IMR-90 (cell line): Measurements from ENCODE around the gene CROCC. TPM values are rescaled to one million over a fixed set of nuclear protein-coding genes. Genes with fewer than 3 reads are reported as not detected.
A peak's percentile ranks its signal among the peaks of the same experiment; 100 is the strongest.

Experiments used
- ATAC-seq: fragments of 200-7000 bp; cut with Tn5 transposase; 2 replicates; pipeline ENCODE4 v1.9.1; 2020; ENCODE audit warnings: low read depth, mild to moderate bottlenecking, moderate library complexity
- BruUV-seq: library from RNA; stranded (reverse); fragments of 400-500 nt; replicated peaks from 2 replicates; lab custom pipeline; 2021; lab: Mats Ljungman, UMichigan
- CTCF ChIA-PET: fragments of 300-600 bp; formaldehyde crosslinking; extraction: SDS; loops from one replicate; lab custom pipeline; 2021; ENCODE audit warnings: antibody characterized with exemption; lab: Yijun Ruan, JAX
- POLR2A ChIA-PET: fragments of 300-600 bp; sonication (Branson Sonifier 250); formaldehyde crosslinking; loops from one replicate; lab custom pipeline; 2022; ENCODE audit warnings: antibody characterized with exemption; ENCODE audit not compliant: unreplicated experiment; lab: Charles Lee
- DNase-seq: peaks from one replicate; pipeline ENCODE4 v3.0.0; 2013
- H2AFZ ChIP-seq: replicated peaks from 2 replicates; pipeline ENCODE3; 2013; ENCODE audit warnings: low read length, mild to moderate bottlenecking; ENCODE audit not compliant: poor library complexity
- H2AK5ac ChIP-seq: 2 replicates; pipeline ENCODE4 v1.6.1; 2013; ENCODE audit warnings: low read depth, low read length, inconsistent platforms
- H2AK9ac ChIP-seq: replicated peaks from 2 replicates; pipeline ENCODE3; 2013; ENCODE audit warnings: mild to moderate bottlenecking, low read depth, low read length, moderate library complexity; ENCODE audit not compliant: poor library complexity
- H2BK120ac ChIP-seq: 2 replicates; pipeline ENCODE4 v1.6.1; 2013; ENCODE audit warnings: low read depth, low read length, inconsistent platforms
- H2BK15ac ChIP-seq: 3 replicates; pipeline ENCODE4 v1.6.1; 2013; ENCODE audit warnings: low read depth, low read length, inconsistent platforms
- H2BK20ac ChIP-seq: 2 replicates; pipeline ENCODE4 v1.6.1; 2013; ENCODE audit warnings: low read depth, mild to moderate bottlenecking, inconsistent platforms, low read length, moderate library complexity
- H2BK5ac ChIP-seq: 2 replicates; pipeline ENCODE4 v1.6.1; 2013; ENCODE audit warnings: mild to moderate bottlenecking, low read depth, low read length, inconsistent platforms; ENCODE audit not compliant: poor library complexity, severe bottlenecking
- H3K14ac ChIP-seq: replicated peaks from 2 replicates; pipeline ENCODE4 v1.6.1; 2013; ENCODE audit warnings: low read depth, low read length, inconsistent platforms
- H3K18ac ChIP-seq: 2 replicates; pipeline ENCODE4 v1.6.1; 2013; ENCODE audit warnings: low read depth, low read length, control low read depth
- H3K23ac ChIP-seq: 2 replicates; pipeline ENCODE4 v1.6.1; 2013; ENCODE audit warnings: low read depth, low read length, inconsistent platforms
- H3K27ac ChIP-seq: 2 replicates; pipeline ENCODE4 v1.5.1; 2013; ENCODE audit warnings: mild to moderate bottlenecking, control low read depth, low read length; ENCODE audit not compliant: insufficient read depth
- H3K27me3 ChIP-seq: 2 replicates; pipeline ENCODE4 v1.6.1; 2013; ENCODE audit warnings: low read length; ENCODE audit not compliant: control insufficient read depth, insufficient read depth
- H3K36me3 ChIP-seq: 2 replicates; pipeline ENCODE4 v1.6.1; 2013; ENCODE audit warnings: low read length, mixed read lengths; ENCODE audit not compliant: control insufficient read depth, insufficient read depth
- H3K4ac ChIP-seq: 2 replicates; pipeline ENCODE4 v1.6.1; 2013; ENCODE audit warnings: low read depth, low read length, inconsistent platforms
- H3K4me1 ChIP-seq: 2 replicates; pipeline ENCODE4 v1.6.1; 2013; ENCODE audit warnings: low read length, mixed read lengths; ENCODE audit not compliant: control insufficient read depth, insufficient read depth
- H3K4me2 ChIP-seq: 2 replicates; pipeline ENCODE4 v1.6.1; 2013; ENCODE audit warnings: low read depth, mild to moderate bottlenecking, control low read depth, low read length, moderate library complexity
- H3K4me3 ChIP-seq: 2 replicates; pipeline ENCODE4 v1.5.1; 2013; ENCODE audit warnings: low read depth, mild to moderate bottlenecking, control low read depth, low read length, moderate library complexity; ENCODE audit not compliant: insufficient read depth
- H3K56ac ChIP-seq: 2 replicates; pipeline ENCODE4 v1.6.1; 2013; ENCODE audit warnings: low read length, inconsistent platforms; ENCODE audit not compliant: insufficient read depth; ENCODE audit errors: extremely low read depth
- H3K79me1 ChIP-seq, 2 experiments: 2 replicates each; pipeline ENCODE4 v1.6.1; 2013; ENCODE audit warnings: low read length in 2 of 2, inconsistent platforms in 1 of 2, low read depth in 1 of 2
- H3K9ac ChIP-seq: 2 replicates; pipeline ENCODE4 v1.6.1; 2013; ENCODE audit warnings: low read depth, low read length, control low read depth
- H3K9me1 ChIP-seq: 2 replicates; pipeline ENCODE4 v1.6.1; 2013; ENCODE audit warnings: low read length, inconsistent platforms; ENCODE audit not compliant: insufficient read depth
- H3K9me3 ChIP-seq: 2 replicates; pipeline ENCODE4 v1.6.1; 2013; ENCODE audit warnings: low read length; ENCODE audit not compliant: control insufficient read depth, insufficient read depth
- H4K20me1 ChIP-seq: 2 replicates; pipeline ENCODE4 v1.6.1; 2013; ENCODE audit warnings: low read length, inconsistent platforms; ENCODE audit not compliant: insufficient read depth
- H4K5ac ChIP-seq: 2 replicates; pipeline ENCODE4 v1.6.1; 2013; ENCODE audit warnings: mild to moderate bottlenecking, low read depth, low read length, control low read depth
- H4K8ac ChIP-seq, 2 experiments: 2 replicates each; pipeline ENCODE4 v1.6.1; 2013; ENCODE audit warnings: low read depth in 2 of 2, low read length in 2 of 2, control low read depth in 1 of 2, inconsistent platforms in 1 of 2
- H4K91ac ChIP-seq: 2 replicates; pipeline ENCODE4 v1.6.1; 2013; ENCODE audit warnings: low read depth, low read length, inconsistent platforms; ENCODE audit not compliant: insufficient read depth
- BHLHE40 ChIP-seq: fragments of 150-350 bp; IDR thresholded peaks from 2 replicates; pipeline ENCODE4 v1.6.1; 2016; ENCODE audit warnings: mild to moderate bottlenecking, low read depth, low read length
- ELK1 ChIP-seq: fragments of 150-350 bp; IDR thresholded peaks from 2 replicates; pipeline ENCODE4 v1.6.1; 2016; ENCODE audit warnings: low read depth, mild to moderate bottlenecking, low read length, moderate library complexity, borderline replicate concordance
- FOS ChIP-seq: fragments of 150-350 bp; IDR thresholded peaks from 2 replicates; pipeline ENCODE4 v1.6.1; 2016; ENCODE audit warnings: low read depth, low read length
- MXI1 ChIP-seq: IDR thresholded peaks from 2 replicates; pipeline ENCODE4 v1.6.1; 2012; ENCODE audit warnings: low read depth, mild to moderate bottlenecking, low read length, moderate library complexity, borderline replicate concordance
- POLR2A ChIP-seq: IDR thresholded peaks from 2 replicates; pipeline ENCODE4 v1.6.1; 2012; ENCODE audit warnings: mild to moderate bottlenecking, low read depth, low read length
- RCOR1 ChIP-seq: IDR thresholded peaks from 2 replicates; pipeline ENCODE4 v1.6.1; 2012; ENCODE audit warnings: mild to moderate bottlenecking, low read length, improper control_type of control experiment; ENCODE audit not compliant: insufficient replicate concordance
- RFX5 ChIP-seq: IDR thresholded peaks from 2 replicates; pipeline ENCODE4 v1.8.0; 2012; ENCODE audit warnings: low read depth, mild to moderate bottlenecking, low read length, moderate library complexity
- USF2 ChIP-seq: fragments of 150-350 bp; IDR thresholded peaks from 2 replicates; pipeline ENCODE4 v1.6.1; 2017; ENCODE audit warnings: mild to moderate bottlenecking, antibody characterized with exemption, low read length, low read depth
- WGBS, 2 experiments: methylation state at CpG; one replicate each; pipeline versions ENCODE4 v1.1.5 to v1.1.7; 2013; ENCODE audit warnings: missing lambda C conversion rate in 2 of 2; ENCODE audit not compliant: insufficient read length in 1 of 2; ENCODE audit errors: extremely low coverage in 2 of 2; 5-methylcytosine and 5-hydroxymethylcytosine counted together
- dilution Hi-C: fragments of 300-500 bp; cut with HindIII; formaldehyde crosslinking; loops from one replicate; pipeline ENCODE4 v1.14.3; 2018; ENCODE audit warnings: low sequenced_read_pairs; ENCODE audit not compliant: unreplicated experiment
- in situ Hi-C: fragments of 300-500 bp; cut with MboI; formaldehyde crosslinking; loops from 3 replicates; pipeline ENCODE4 v1.14.3; 2019; ENCODE audit warnings: low sequenced_read_pairs, inconsistent platforms, mixed read lengths
- intact Hi-C: fragments of 100-400 bp; cut with micrococcal nuclease; formaldehyde crosslinking; loops from 2 replicates; pipeline ENCODE4 v1.10.0; 2022
- polyA plus RNA-seq, 3 experiments: library from polyadenylated mRNA; depleted of rRNA; stranded (reverse); fragments of >200 nt; gene quantifications; 2 replicates each; pipeline ENCODE4 v1.2.3, GENCODE V29; 2012; ENCODE audit warnings: low replicate concordance in 1 of 3
- total RNA-seq: library from RNA; depleted of rRNA; stranded (reverse); fragments of >200 nt; gene quantifications from 2 replicates; pipeline ENCODE4 v1.2.3, GENCODE V29; 2012

The CROCC gene
- total and polyA plus RNA-seq, 2 of the 4 experiments (the other 2 are of a cell fraction), result 7.5 to 13.7 TPM

DNA sequence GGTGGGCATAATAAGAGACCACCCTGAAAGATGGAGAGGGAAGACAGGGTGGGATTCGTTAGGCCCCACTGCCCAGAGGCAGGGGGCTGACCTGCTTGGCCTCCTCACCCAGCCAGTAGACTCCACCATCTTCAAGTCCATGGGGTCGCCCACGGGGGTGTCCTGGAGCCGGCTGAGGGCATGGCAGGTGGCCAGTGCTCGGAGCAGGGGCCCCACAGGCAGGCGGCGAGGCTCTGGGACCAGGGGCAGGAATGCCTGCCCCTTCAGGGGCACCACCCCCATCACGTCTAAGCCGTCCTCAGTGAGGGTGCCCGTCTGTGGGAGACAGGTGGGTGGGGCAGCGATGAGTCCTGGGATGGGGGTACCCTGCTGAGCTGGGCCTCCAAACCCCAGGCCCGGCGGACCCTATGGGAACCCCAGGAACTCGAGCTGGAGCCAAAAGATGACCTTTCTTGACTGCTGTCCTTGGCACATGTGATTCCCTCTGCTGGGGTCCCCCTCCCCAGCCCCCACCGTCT lies 71.8 kb downstream of the CROCC start:
- H3K4ac ChIP-seq, result no peak overlapping the region
- no peak overlapping the region for H2AK5ac ChIP-seq
- no peak overlapping the region for H4K5ac ChIP-seq
- H2BK5ac ChIP-seq, result no peak overlapping the region
- no peaks in the 10 kb centered on the region for H4K20me1 ChIP-seq
- no peaks in the 10 kb centered on the region for H3K9me3 ChIP-seq
- no peak for DNase-seq
- no peak overlapping the region for H3K4me3 ChIP-seq
- H3K18ac ChIP-seq, result no peak overlapping the region
- no peak overlapping the region for H2BK120ac ChIP-seq
- no peak overlapping the region for H3K4me2 ChIP-seq
- H2AFZ ChIP-seq, result no peak overlapping the region
- no peak overlapping the region for H2BK15ac ChIP-seq
- intact Hi-C loops (no loop called here), dilution Hi-C loops (no loop called here), in situ Hi-C loops (no loop called here)
- H4K91ac ChIP-seq, result no peak overlapping the region
- no peak for ATAC-seq
- H3K56ac ChIP-seq, result no peak overlapping the region
- no peak overlapping the region for H3K27ac ChIP-seq
- H2AK9ac ChIP-seq, result peak overlapping the region; percentile 15
- H3K4me1 ChIP-seq, result no peaks in the 10 kb centered on the region
- no peak overlapping the region for H2BK20ac ChIP-seq
- no TSS peak for BruUV-seq
- no peak overlapping the region for H3K9ac ChIP-seq
- no peak overlapping the region for H3K14ac ChIP-seq
- H3K9me1 ChIP-seq, result no peaks in the 10 kb centered on the region
- H3K27me3 ChIP-seq, result no peaks in the 10 kb centered on the region
- no peak overlapping the region for H4K8ac ChIP-seq
- WGBS, 2 experiments, result 93% methylated on average over 4 of the region's 15 CpGs; no CpG with 5 or more reads in 1 of the 2 experiments
- ChIA-PET CTCF (no interaction called here), POLR2A (no interaction called here)
- no peaks in the 10 kb centered on the region for H3K79me1 ChIP-seq
- no peak overlapping the region for H3K23ac ChIP-seq
- TF ChIP-seq RCOR1 (no peak), POLR2A (no peak), USF2 (no peak), MXI1 (no peak), FOS (no peak), RFX5 (no peak), BHLHE40 (no peak), ELK1 (no peak)
- H3K36me3 ChIP-seq, result peaks cover 3% of the 10 kb centered on the region; the same call in 1 of the 2 replicates
